KMS-11 (cell line): ENCODE results near the gene CASP7.

Experiments
- H2AFZ ChIP-seq: fragments of 200-600 bp; sonication (generic); 2 replicates; pipeline ENCODE4 v1.6.1; 2016; ENCODE audit warnings: antibody characterized with exemption, mixed run types, low read depth
- H3K27ac ChIP-seq: fragments of 200-600 bp; sonication (generic); 2 replicates; pipeline ENCODE4 v1.6.1; 2016; ENCODE audit warnings: mild to moderate bottlenecking, mixed run types
- H3K27me3 ChIP-seq: fragments of 200-600 bp; sonication (generic); 2 replicates; pipeline ENCODE4 v1.6.1; 2017; ENCODE audit warnings: mild to moderate bottlenecking, low read depth, mixed run types, moderate library complexity; ENCODE audit not compliant: insufficient read depth
- H3K36me3 ChIP-seq: fragments of 200-600 bp; sonication (generic); 2 replicates; pipeline ENCODE4 v1.6.1; 2017; ENCODE audit warnings: mild to moderate bottlenecking, mixed run types; ENCODE audit not compliant: insufficient read depth
- H3K4me1 ChIP-seq: fragments of 200-600 bp; sonication (generic); 2 replicates; pipeline ENCODE4 v1.6.1; 2016; ENCODE audit warnings: mild to moderate bottlenecking, low read depth, mixed run types; ENCODE audit not compliant: poor library complexity, severe bottlenecking
- H3K4me2 ChIP-seq: fragments of 200-600 bp; sonication (generic); 2 replicates; pipeline ENCODE4 v1.7.0; 2016; ENCODE audit warnings: mild to moderate bottlenecking, mixed run types
- H3K4me3 ChIP-seq: fragments of 200-600 bp; sonication (generic); IDR thresholded peaks from 2 replicates; pipeline ENCODE4 v1.6.1; 2017; ENCODE audit warnings: low read depth, low read length, mixed read lengths; ENCODE audit not compliant: insufficient read depth
- H3K79me2 ChIP-seq: fragments of 200-600 bp; sonication (generic); 2 replicates; pipeline ENCODE4 v1.6.1; 2016; ENCODE audit warnings: low read depth, mixed run types; ENCODE audit not compliant: insufficient read depth
- H3K9ac ChIP-seq: fragments of 200-600 bp; sonication (generic); 2 replicates; pipeline ENCODE4 v1.6.1; 2016; ENCODE audit warnings: mild to moderate bottlenecking, mixed run types
- H4K20me1 ChIP-seq: fragments of 200-600 bp; sonication (generic); 2 replicates; pipeline ENCODE4 v1.6.1; 2016; ENCODE audit warnings: mild to moderate bottlenecking, mixed run types; ENCODE audit not compliant: insufficient read depth
- CTCF ChIP-seq: fragments of 200-600 bp; sonication (generic); conservative IDR thresholded peaks from 2 replicates; pipeline ENCODE4 v1.6.1; 2017; ENCODE audit warnings: low read depth, mild to moderate bottlenecking, antibody characterized with exemption, low read length, moderate library complexity, mixed read lengths

CASP7 gene

GRCh38 chr10:113641702-113642101, 38.0 kb upstream of the CASP7 start:
- TF ChIP-seq CTCF, result no peak

GRCh38 chr10:113643183-113643582, 36.5 kb upstream of the CASP7 start:
- no peak for TF ChIP-seq CTCF
- no peak overlapping the region for H2AFZ ChIP-seq
- no peaks in the 10 kb centered on the region for H3K36me3 ChIP-seq
- no peak overlapping the region for H3K9ac ChIP-seq
- no peak overlapping the region for H3K27ac ChIP-seq
- H3K27me3 ChIP-seq, result no peaks in the 10 kb centered on the region
- no peaks in the 10 kb centered on the region for H3K79me2 ChIP-seq
- H3K4me1 ChIP-seq, result no peaks in the 10 kb centered on the region
- no peaks in the 10 kb centered on the region for H4K20me1 ChIP-seq
- H3K4me2 ChIP-seq, result no peak overlapping the region
- H3K4me3 ChIP-seq, result no peak overlapping the region

More at GRCh38 chr10:113641702-113642101, 38.0 kb upstream of the CASP7 start:
- Histone ChIP-seq H3K4me2 (no peak overlapping the region), H2AFZ (no peak overlapping the region), H3K27me3 (no peaks in the 10 kb centered on the region), H3K79me2 (no peaks in the 10 kb centered on the region), H3K4me1 (no peaks in the 10 kb centered on the region), H4K20me1 (no peaks in the 10 kb centered on the region), H3K4me3 (no peak overlapping the region), H3K27ac (no peak overlapping the region), H3K36me3 (no peaks in the 10 kb centered on the region), H3K9ac (no peak overlapping the region)

GRCh38 chr10:113644185-113645120, 35.3 kb upstream of the CASP7 start:
- Histone ChIP-seq H3K27me3 (no peaks in the 10 kb centered on the region), H3K36me3 (no peaks in the 10 kb centered on the region), H3K79me2 (no peaks in the 10 kb centered on the region), H3K4me2 (no peak overlapping the region), H3K4me3 (no peak overlapping the region), H3K9ac (no peak overlapping the region), H3K4me1 (no peaks in the 10 kb centered on the region), H4K20me1 (no peaks in the 10 kb centered on the region), H3K27ac (no peak overlapping the region), H2AFZ (no peak overlapping the region)
- no peak for TF ChIP-seq CTCF

- H3K27me3 ChIP-seq, result no peaks in the 10 kb centered on the region
- no peak overlapping the region for H3K9ac ChIP-seq
- no peak overlapping the region for H3K27ac ChIP-seq
- no peak for TF ChIP-seq CTCF
- H3K4me3 ChIP-seq, result no peak overlapping the region
- H2AFZ ChIP-seq, result no peak overlapping the region
- no peaks in the 10 kb centered on the region for H3K79me2 ChIP-seq
- H4K20me1 ChIP-seq, result no peaks in the 10 kb centered on the region
- H3K4me1 ChIP-seq, result no peaks in the 10 kb centered on the region
- H3K4me2 ChIP-seq, result no peak overlapping the region
- H3K36me3 ChIP-seq, result no peaks in the 10 kb centered on the region
These were observed 33.1 kb upstream of the CASP7 start for GRCh38 chr10:113646336-113647201.
